OCI-LY1 (cell line): ENCODE data around the gene IFITM10.

Experiments
- H2AFZ ChIP-seq: fragments of 200-600 bp; sonication (generic), shearing (Covaris generic); 2 replicates; pipeline ENCODE4 v1.6.0; 2014; ENCODE audit warnings: antibody characterized with exemption, mild to moderate bottlenecking, low read length
- H3F3A ChIP-seq: fragments of 200-600 bp; sonication (generic), shearing (Covaris generic); 2 replicates; pipeline ENCODE4 v1.6.0; 2014; ENCODE audit warnings: mild to moderate bottlenecking, antibody characterized with exemption, low read length, moderate library complexity; ENCODE audit not compliant: insufficient read depth
- H3K27ac ChIP-seq: fragments of 200-600 bp; sonication (generic); 2 replicates; pipeline ENCODE4 v1.5.1; 2014; ENCODE audit warnings: low read length, mixed run types, mild to moderate bottlenecking, low read depth; ENCODE audit not compliant: poor library complexity, severe bottlenecking
- H3K27me3 ChIP-seq: fragments of 200-600 bp; sonication (generic); 2 replicates; pipeline ENCODE4 v1.6.0; 2014; ENCODE audit warnings: antibody characterized with exemption, mild to moderate bottlenecking, low read length, moderate library complexity; ENCODE audit not compliant: insufficient read depth
- H3K36me3 ChIP-seq: fragments of 200-600 bp; sonication (generic); 2 replicates; pipeline ENCODE4 v1.6.1; 2014; ENCODE audit warnings: mild to moderate bottlenecking, antibody characterized with exemption, low read length, moderate library complexity, mixed read lengths; ENCODE audit not compliant: insufficient read depth
- H3K4me1 ChIP-seq: fragments of 200-600 bp; sonication (generic); 2 replicates; pipeline ENCODE4 v1.5.1; 2014; ENCODE audit warnings: mild to moderate bottlenecking, low read length, moderate library complexity; ENCODE audit not compliant: insufficient read depth, severe bottlenecking
- H3K4me2 ChIP-seq: fragments of 200-600 bp; sonication (generic), shearing (Covaris generic); 2 replicates; pipeline ENCODE4 v1.6.1; 2014; ENCODE audit warnings: low read length
- H3K4me3 ChIP-seq: fragments of 200-600 bp; sonication (generic); 2 replicates; pipeline ENCODE4 v1.5.1; 2014; ENCODE audit warnings: low read length, low read depth, mild to moderate bottlenecking, mixed read lengths; ENCODE audit not compliant: poor library complexity, severe bottlenecking
- H3K79me2 ChIP-seq: fragments of 200-600 bp; shearing (Covaris generic); 2 replicates; pipeline ENCODE4 v1.6.1; 2016; ENCODE audit warnings: mixed run types, low read length, mixed read lengths; ENCODE audit not compliant: insufficient read depth
- H3K9ac ChIP-seq: fragments of 200-600 bp; sonication (generic), shearing (Covaris generic); 2 replicates; pipeline ENCODE4 v1.6.1; 2014; ENCODE audit warnings: mild to moderate bottlenecking, low read length, mixed read lengths
- H3K9me2 ChIP-seq: fragments of 200-600 bp; sonication (generic), shearing (Covaris generic); 2 replicates; pipeline ENCODE4 v1.6.1; 2014; ENCODE audit warnings: low read depth, mild to moderate bottlenecking, low read length, mixed read lengths
- H3K9me3 ChIP-seq: fragments of 200-600 bp; shearing (Covaris generic); 2 replicates; pipeline ENCODE4 v1.6.1; 2014; ENCODE audit warnings: low read length, mixed read lengths
- H4K20me1 ChIP-seq: fragments of 200-600 bp; sonication (generic), shearing (Covaris generic); 2 replicates; pipeline ENCODE4 v1.6.0; 2016; ENCODE audit warnings: mild to moderate bottlenecking, low read length; ENCODE audit not compliant: insufficient read depth
- CTCF ChIP-seq: fragments of 200-600 bp; sonication (generic), shearing (Covaris generic); IDR thresholded peaks from 2 replicates; pipeline ENCODE4 v1.5.1; 2017; ENCODE audit warnings: mild to moderate bottlenecking, antibody characterized with exemption, low read length, moderate library complexity, mixed read lengths
- EZH2 ChIP-seq: fragments of 200-600 bp; sonication (generic), shearing (Covaris generic); IDR thresholded peaks from 2 replicates; pipeline ENCODE4 v1.8.0; 2017; ENCODE audit warnings: borderline replicate concordance, mixed run types, mild to moderate bottlenecking, antibody characterized with exemption, low read length, moderate library complexity, mixed read lengths

Gene IFITM10

DNA sequence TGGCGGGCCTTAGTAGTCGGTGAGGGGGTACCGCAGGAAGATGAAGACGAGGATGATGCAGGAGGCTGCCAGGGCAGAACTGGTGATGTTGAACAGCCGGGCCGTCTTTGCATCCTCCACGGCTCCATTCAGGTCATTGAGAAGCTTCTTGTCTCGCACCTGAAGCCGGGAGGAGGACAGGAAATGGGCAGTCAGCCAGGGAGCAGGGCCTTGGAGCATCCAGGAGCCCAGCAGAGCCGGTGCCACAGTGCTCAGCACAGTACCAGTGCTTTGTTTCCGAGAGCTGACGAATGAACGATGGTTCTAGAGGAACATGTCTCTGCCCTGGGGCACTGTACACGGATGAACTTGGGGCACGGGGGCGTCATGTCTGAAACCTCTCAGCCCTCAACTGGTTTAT is 15.1 kb downstream of the IFITM10 start:
- H3K27me3 ChIP-seq, result no peaks in the 10 kb centered on the region; the same call in 1 of the 2 replicates
- no peak overlapping the region for H3K9ac ChIP-seq
- 0 out of 2 replicates have a peak, but pooled peaks cover 3% of the 10 kb centered on the region for H3K9me3 ChIP-seq
- H3K36me3 ChIP-seq, result no peaks in the 10 kb centered on the region; the same call in 1 of the 2 replicates
- H4K20me1 ChIP-seq, result no peaks in the 10 kb centered on the region
- H3K79me2 ChIP-seq, result no peaks in the 10 kb centered on the region
- H3K4me1 ChIP-seq, result no peaks in the 10 kb centered on the region
- no peak overlapping the region for H3K4me3 ChIP-seq
- H2AFZ ChIP-seq, result no peak overlapping the region
- no peaks in the 10 kb centered on the region for H3F3A ChIP-seq
- TF ChIP-seq CTCF (no peak), EZH2 (no peak)
- no peak overlapping the region for H3K27ac ChIP-seq
- H3K9me2 ChIP-seq, result no peaks in the 10 kb centered on the region
- no peak overlapping the region for H3K4me2 ChIP-seq

DNA sequence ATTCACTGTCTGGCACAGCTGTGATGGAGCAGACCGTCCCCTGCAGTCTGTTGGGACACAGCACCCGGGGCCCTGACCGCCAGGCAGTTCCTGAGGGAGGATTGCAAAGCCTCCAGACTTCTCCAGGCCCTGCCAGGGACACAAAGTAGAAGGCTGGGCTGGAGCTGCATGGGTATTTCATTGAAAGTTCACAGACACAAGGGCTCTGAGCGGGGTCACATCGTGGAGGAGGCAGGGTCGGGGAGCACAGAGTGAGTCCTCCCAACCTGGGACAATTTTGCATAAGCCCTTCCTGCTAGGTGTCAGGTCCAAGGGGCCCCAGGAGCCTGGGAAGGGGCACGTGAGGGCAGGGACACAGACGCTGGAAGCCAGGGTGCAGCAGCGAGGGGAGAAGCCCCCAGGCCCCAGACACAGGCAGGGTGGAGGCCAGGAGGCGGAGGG is 15.7 kb downstream of the IFITM10 start:
- Histone ChIP-seq H3K27ac (no peak overlapping the region), H3K79me2 (no peaks in the 10 kb centered on the region), H3K9me2 (no peaks in the 10 kb centered on the region), H3K4me3 (no peak overlapping the region), H3K27me3 (no peaks in the 10 kb centered on the region; the same call in 1 of the 2 replicates), H3K36me3 (no peaks in the 10 kb centered on the region; the same call in 1 of the 2 replicates), H4K20me1 (no peaks in the 10 kb centered on the region), H3K9ac (no peak overlapping the region), H3K4me1 (no peaks in the 10 kb centered on the region), H3K9me3 (0 out of 2 replicates have a peak, but pooled peaks cover 3% of the 10 kb centered on the region), H3F3A (no peaks in the 10 kb centered on the region), H3K4me2 (no peak overlapping the region), H2AFZ (no peak overlapping the region)
- no peak for TF ChIP-seq EZH2
- TF ChIP-seq CTCF, result no peak

GRCh38 chr11:1733716-1734640 is 16.4 kb downstream of the IFITM10 start:
- TF ChIP-seq EZH2, result no peak
- no peak for TF ChIP-seq CTCF
- H3K27me3 ChIP-seq, result no peaks in the 10 kb centered on the region; the same call in 1 of the 2 replicates
- H3K4me1 ChIP-seq, result no peaks in the 10 kb centered on the region
- no peaks in the 10 kb centered on the region for H3K79me2 ChIP-seq
- no peak overlapping the region for H2AFZ ChIP-seq
- no peaks in the 10 kb centered on the region for H3F3A ChIP-seq
- H3K27ac ChIP-seq, result no peak overlapping the region
- no peak overlapping the region for H3K4me3 ChIP-seq
- no peak overlapping the region for H3K9ac ChIP-seq
- no peaks in the 10 kb centered on the region for H3K9me2 ChIP-seq
- no peaks in the 10 kb centered on the region; the same call in 1 of the 2 replicates for H3K36me3 ChIP-seq
- no peak overlapping the region for H3K4me2 ChIP-seq
- no peaks in the 10 kb centered on the region for H4K20me1 ChIP-seq
- 0 out of 2 replicates have a peak, but pooled peaks cover 3% of the 10 kb centered on the region for H3K9me3 ChIP-seq
